Measurements from ENCODE around the gene ALDOB.

Gene ALDOB

GRCh38 chr9:101394687-101395086 lies 40.9 kb downstream of the ALDOB start:
- no peaks in the 10 kb centered on the region for H3K27me3 ChIP-seq (ENCODE audit: control insufficient read depth in 1 of 2, insufficient read depth in 1 of 2, low read length in 2 of 2)
- DNase-seq, result no peak
- no peak overlapping the region for H3K18ac ChIP-seq (ENCODE audit: low read depth in 1 of 2, low read length in 2 of 2)
- peaks cover 9% of the 10 kb centered on the region for H3K79me1 ChIP-seq (replicated peaks; ENCODE audit: low read length, poor library complexity, severe bottlenecking)
- H3K4me2 ChIP-seq (ENCODE audit: low read length, poor library complexity, severe bottlenecking), result no peak overlapping the region
- H3K27ac ChIP-seq (ENCODE audit: low read length, poor library complexity, severe bottlenecking), result no peak overlapping the region
- no peak overlapping the region for H4K91ac ChIP-seq (ENCODE audit: low read length)
- no peak overlapping the region for H2BK5ac ChIP-seq (ENCODE audit: low read depth, low read length, poor library complexity, severe bottlenecking)
- H3K9ac ChIP-seq (ENCODE audit: low read length), result no peak overlapping the region
- H4K8ac ChIP-seq (ENCODE audit: low read length), result no peak overlapping the region
- H3K4me3 ChIP-seq (ENCODE audit: insufficient read depth in 1 of 2, low read depth in 1 of 2, low read length in 2 of 2), result no peak overlapping the region
- no peak overlapping the region for H3K23ac ChIP-seq (ENCODE audit: low read length in 2 of 2)
- H2BK15ac ChIP-seq (ENCODE audit: low read depth, poor library complexity, severe bottlenecking), result no peak overlapping the region
- no CpG with 5 or more reads among the region's 1 CpG for WGBS
- no peak overlapping the region for H2AFZ ChIP-seq (ENCODE audit: low read depth, low read length)
- H3K36me3 ChIP-seq (ENCODE audit: control insufficient read depth in 1 of 2, insufficient read depth in 2 of 2, low read depth in 1 of 2, low read length in 2 of 2), result peaks cover 0 to 31% of the 10 kb centered on the region in 2 experiments
- no peak overlapping the region for H3K14ac ChIP-seq (ENCODE audit: low read length in 2 of 2)
- H3K4me1 ChIP-seq (ENCODE audit: control insufficient read depth, insufficient read depth, low read depth, low read length), result peaks cover 1% of the 10 kb centered on the region
- H3K4ac ChIP-seq (ENCODE audit: low read depth in 1 of 2, low read length in 2 of 2), result no peak overlapping the region
- no peak overlapping the region for H2BK120ac ChIP-seq (ENCODE audit: low read depth, low read length)
- H2BK12ac ChIP-seq (ENCODE audit: low read length in 2 of 2), result no peak overlapping the region
- H2AK5ac ChIP-seq (ENCODE audit: low read length, severe bottlenecking), result no peak overlapping the region
- H3K9me3 ChIP-seq (ENCODE audit: control insufficient read depth, low read length), result no peaks in the 10 kb centered on the region

DNA sequence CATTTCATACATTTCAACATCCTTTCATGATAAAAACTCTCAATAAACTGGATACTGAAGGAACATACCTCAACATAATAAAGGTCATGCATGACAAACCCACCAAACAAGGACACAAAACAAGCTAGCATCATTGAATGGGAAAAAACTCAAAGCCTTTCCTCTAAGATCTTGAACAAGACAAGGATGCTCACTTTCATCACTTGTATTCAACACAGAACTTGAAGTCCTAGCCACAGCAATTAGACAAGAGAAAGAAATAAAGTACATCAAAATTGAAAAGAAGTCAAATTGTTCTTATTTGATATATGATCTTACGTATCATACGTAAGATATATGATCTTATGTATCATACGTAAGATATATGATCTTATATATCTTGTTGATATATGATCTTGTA lies 42.4 kb downstream of the ALDOB start:
- Histone ChIP-seq H3K79me1 (replicated peaks; ENCODE audit: low read length, poor library complexity, severe bottlenecking) (peaks cover 7% of the 10 kb centered on the region), H2BK15ac (ENCODE audit: low read depth, poor library complexity, severe bottlenecking) (no peak overlapping the region), H4K8ac (ENCODE audit: low read length) (no peak overlapping the region), H3K4me2 (ENCODE audit: low read length, poor library complexity, severe bottlenecking) (no peak overlapping the region), H3K36me3 (ENCODE audit: control insufficient read depth in 1 of 2, insufficient read depth in 2 of 2, low read depth in 1 of 2, low read length in 2 of 2) (peaks cover 0 to 47% of the 10 kb centered on the region in 2 experiments), H3K4ac (ENCODE audit: low read depth in 1 of 2, low read length in 2 of 2) (no peak overlapping the region), H2BK5ac (ENCODE audit: low read depth, low read length, poor library complexity, severe bottlenecking) (no peak overlapping the region), H2AK5ac (ENCODE audit: low read length, severe bottlenecking) (no peak overlapping the region), H3K18ac (ENCODE audit: low read depth in 1 of 2, low read length in 2 of 2) (no peak overlapping the region), H3K9ac (ENCODE audit: low read length) (no peak overlapping the region), H3K23ac (ENCODE audit: low read length in 2 of 2) (no peak overlapping the region), H3K4me1 (ENCODE audit: control insufficient read depth, insufficient read depth, low read depth, low read length) (peaks cover 1% of the 10 kb centered on the region), H3K27me3 (ENCODE audit: control insufficient read depth in 1 of 2, insufficient read depth in 1 of 2, low read length in 2 of 2) (no peaks in the 10 kb centered on the region), H3K27ac (ENCODE audit: low read length, poor library complexity, severe bottlenecking) (no peak overlapping the region), H2BK12ac (ENCODE audit: low read length in 2 of 2) (no peak overlapping the region), H2AFZ (ENCODE audit: low read depth, low read length) (no peak overlapping the region), H3K4me3 (ENCODE audit: insufficient read depth in 1 of 2, low read depth in 1 of 2, low read length in 2 of 2) (no peak overlapping the region), H3K9me3 (ENCODE audit: control insufficient read depth, low read length) (no peaks in the 10 kb centered on the region), H4K91ac (ENCODE audit: low read length) (no peak overlapping the region), H2BK120ac (ENCODE audit: low read depth, low read length) (no peak overlapping the region), H3K14ac (ENCODE audit: low read length in 2 of 2) (no peak overlapping the region)
- WGBS, result no CpG with 5 or more reads among the region's 3 CpGs
- no peak for DNase-seq

DNA sequence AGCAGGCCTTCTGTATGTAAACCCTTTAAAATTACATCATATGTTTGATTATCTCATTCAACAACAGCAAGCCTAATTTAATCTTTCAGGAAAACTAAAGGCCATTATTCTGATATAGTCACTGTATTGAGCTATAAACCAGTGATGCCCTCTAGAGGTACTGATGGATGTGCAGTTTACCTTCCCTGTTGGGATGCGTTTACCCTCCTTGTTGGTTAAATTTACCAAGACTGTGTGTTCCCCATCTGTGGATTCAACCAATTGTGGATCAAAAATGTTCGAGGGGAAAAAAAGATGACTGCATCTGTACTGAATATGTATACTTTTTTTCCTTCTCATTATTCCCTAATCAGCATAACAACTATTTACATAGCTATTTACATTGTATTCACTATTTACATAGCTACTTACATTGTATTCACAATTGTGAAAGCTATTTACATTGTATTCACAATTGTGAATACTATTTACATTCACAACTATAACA lies 47.0 kb downstream of the ALDOB start:
- no peaks in the 10 kb centered on the region for H3K79me1 ChIP-seq (replicated peaks; ENCODE audit: low read length, poor library complexity, severe bottlenecking)
- H3K27ac ChIP-seq (ENCODE audit: low read length, poor library complexity, severe bottlenecking), result no peak overlapping the region
- no peak overlapping the region for H3K4ac ChIP-seq (ENCODE audit: low read depth in 1 of 2, low read length in 2 of 2)
- no peak overlapping the region for H2BK120ac ChIP-seq (ENCODE audit: low read depth, low read length)
- no peak overlapping the region for H3K18ac ChIP-seq (ENCODE audit: low read depth in 1 of 2, low read length in 2 of 2)
- no peak overlapping the region for H4K91ac ChIP-seq (ENCODE audit: low read length)
- H3K4me3 ChIP-seq (ENCODE audit: insufficient read depth in 1 of 2, low read depth in 1 of 2, low read length in 2 of 2), result no peak overlapping the region
- H2BK15ac ChIP-seq (ENCODE audit: low read depth, poor library complexity, severe bottlenecking), result no peak overlapping the region
- peaks cover 0 to 33% of the 10 kb centered on the region in 2 experiments for H3K36me3 ChIP-seq (ENCODE audit: control insufficient read depth in 1 of 2, insufficient read depth in 2 of 2, low read depth in 1 of 2, low read length in 2 of 2)
- no peak for DNase-seq
- H2BK5ac ChIP-seq (ENCODE audit: low read depth, low read length, poor library complexity, severe bottlenecking), result no peak overlapping the region
- H4K8ac ChIP-seq (ENCODE audit: low read length), result no peak overlapping the region
- H3K14ac ChIP-seq (ENCODE audit: low read length in 2 of 2), result no peak overlapping the region
- H2AK5ac ChIP-seq (ENCODE audit: low read length, severe bottlenecking), result no peak overlapping the region
- H3K27me3 ChIP-seq (ENCODE audit: control insufficient read depth in 1 of 2, insufficient read depth in 1 of 2, low read length in 2 of 2), result no peaks in the 10 kb centered on the region
- H3K23ac ChIP-seq (ENCODE audit: low read length in 2 of 2), result no peak overlapping the region
- H3K4me1 ChIP-seq (ENCODE audit: control insufficient read depth, insufficient read depth, low read depth, low read length), result no peaks in the 10 kb centered on the region
- H2AFZ ChIP-seq (ENCODE audit: low read depth, low read length), result no peak overlapping the region
- peaks cover 7% of the 10 kb centered on the region for H3K9me3 ChIP-seq (ENCODE audit: control insufficient read depth, low read length)
- 100% methylated on average over 1 of the region's 2 CpGs for WGBS
- no peak overlapping the region for H2BK12ac ChIP-seq (ENCODE audit: low read length in 2 of 2)
- no peak overlapping the region for H3K4me2 ChIP-seq (ENCODE audit: low read length, poor library complexity, severe bottlenecking)
- H3K9ac ChIP-seq (ENCODE audit: low read length), result no peak overlapping the region

DNA sequence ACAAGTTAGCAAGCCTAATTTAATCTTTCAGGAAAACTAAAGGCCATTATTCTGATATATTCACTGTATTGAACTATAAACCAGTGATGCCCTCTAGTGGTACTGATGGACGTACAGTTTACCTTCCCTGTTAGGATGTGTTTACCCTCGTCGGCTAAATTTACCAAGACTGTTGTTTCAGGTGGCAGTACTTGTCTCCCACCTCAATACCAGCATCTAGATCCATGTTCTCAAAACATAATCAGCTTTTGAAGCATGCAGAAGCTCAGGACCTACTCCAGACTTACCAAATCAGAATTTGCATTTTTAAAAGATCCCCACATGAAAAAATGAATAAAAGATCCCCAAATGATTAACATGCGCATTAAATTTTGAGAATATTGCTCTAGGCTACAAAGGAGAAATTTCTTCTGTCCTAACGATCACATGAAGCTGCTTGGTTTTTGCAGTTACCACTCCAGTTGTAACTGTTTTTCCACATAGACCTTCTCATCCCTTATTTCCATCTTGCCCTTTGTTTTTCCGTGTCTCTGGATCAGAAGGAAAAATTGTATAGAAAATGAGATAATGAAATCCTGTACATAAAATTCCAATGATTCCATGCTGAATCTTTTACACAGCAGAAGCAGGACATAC lies 47.6 kb downstream of the ALDOB start:
- no peak overlapping the region for H3K27ac ChIP-seq (ENCODE audit: low read length, poor library complexity, severe bottlenecking)
- H3K79me1 ChIP-seq (replicated peaks; ENCODE audit: low read length, poor library complexity, severe bottlenecking), result no peaks in the 10 kb centered on the region
- no peak overlapping the region for H4K8ac ChIP-seq (ENCODE audit: low read length)
- H2BK15ac ChIP-seq (ENCODE audit: low read depth, poor library complexity, severe bottlenecking), result no peak overlapping the region
- H2BK120ac ChIP-seq (ENCODE audit: low read depth, low read length), result no peak overlapping the region
- peaks cover 0 to 33% of the 10 kb centered on the region in 2 experiments for H3K36me3 ChIP-seq (ENCODE audit: control insufficient read depth in 1 of 2, insufficient read depth in 2 of 2, low read depth in 1 of 2, low read length in 2 of 2)
- H3K27me3 ChIP-seq (ENCODE audit: control insufficient read depth in 1 of 2, insufficient read depth in 1 of 2, low read length in 2 of 2), result no peaks in the 10 kb centered on the region
- H3K18ac ChIP-seq (ENCODE audit: low read depth in 1 of 2, low read length in 2 of 2), result no peak overlapping the region
- no peak overlapping the region for H2AFZ ChIP-seq (ENCODE audit: low read depth, low read length)
- H3K4me2 ChIP-seq (ENCODE audit: low read length, poor library complexity, severe bottlenecking), result no peak overlapping the region
- H3K4me1 ChIP-seq (ENCODE audit: control insufficient read depth, insufficient read depth, low read depth, low read length), result no peaks in the 10 kb centered on the region
- no peak overlapping the region for H4K91ac ChIP-seq (ENCODE audit: low read length)
- H2BK5ac ChIP-seq (ENCODE audit: low read depth, low read length, poor library complexity, severe bottlenecking), result no peak overlapping the region
- no peak overlapping the region for H2BK12ac ChIP-seq (ENCODE audit: low read length in 2 of 2)
- DNase-seq, result peak; percentile 55
- no peak overlapping the region for H3K9ac ChIP-seq (ENCODE audit: low read length)
- 61% methylated on average over 5 of the region's 6 CpGs for WGBS
- H3K23ac ChIP-seq (ENCODE audit: low read length in 2 of 2), result no peak overlapping the region
- H3K9me3 ChIP-seq (ENCODE audit: control insufficient read depth, low read length), result peaks cover 7% of the 10 kb centered on the region
- no peak overlapping the region for H2AK5ac ChIP-seq (ENCODE audit: low read length, severe bottlenecking)
- H3K4me3 ChIP-seq (ENCODE audit: insufficient read depth in 1 of 2, low read depth in 1 of 2, low read length in 2 of 2), result no peak overlapping the region
- H3K4ac ChIP-seq (ENCODE audit: low read depth in 1 of 2, low read length in 2 of 2), result no peak overlapping the region
- no peak overlapping the region for H3K14ac ChIP-seq (ENCODE audit: low read length in 2 of 2)

Data from mesenchymal stem cell (in vitro differentiated cells and primary cell).